GM12878 (cell line): Measurements from ENCODE around the gene TMSB4X. TPM values are rescaled to one million over a fixed set of nuclear protein-coding genes. Genes with fewer than 3 reads are reported as not detected.
A peak's percentile ranks its signal among the peaks of the same experiment; 100 is the strongest.

Experiments
- BACH1 ChIP-seq: fragments of 450-650 bp; IDR thresholded peaks from 2 replicates; pipeline ENCODE4 v1.6.1; 2017; ENCODE audit warnings: mild to moderate bottlenecking, borderline replicate concordance
- BHLHE40 ChIP-seq, 2 experiments: fragments of 450-650 bp in 1 of 2; IDR thresholded peaks; 2 replicates each; pipeline ENCODE4 v1.6.1; 2011 to 2017; ENCODE audit warnings: low read depth in 2 of 2, borderline replicate concordance in 1 of 2, improper control_type of control experiment in 1 of 2, low read length in 1 of 2, mild to moderate bottlenecking in 1 of 2
- CHD2 ChIP-seq: IDR thresholded peaks from 2 replicates; pipeline ENCODE4 v1.6.1; 2011; ENCODE audit warnings: low read depth, low read length, improper control_type of control experiment, borderline replicate concordance
- EED ChIP-seq: sonication (generic); IDR thresholded peaks from 2 replicates; pipeline ENCODE4 v1.6.1; 2016; ENCODE audit warnings: antibody characterized with exemption, low read depth
- ETV6 ChIP-seq, 2 experiments: fragments of 450-650 bp in 1 of 2; IDR thresholded peaks in 1 of 2; conservative IDR thresholded peaks in 1 of 2; 2 replicates each; pipeline ENCODE4 v1.6.1; 2014; ENCODE audit warnings: antibody characterized with exemption in 1 of 2, borderline replicate concordance in 1 of 2, low read depth in 1 of 2, mild to moderate bottlenecking in 1 of 2, moderate library complexity in 1 of 2
- MEF2B ChIP-seq: fragments of 450-650 bp; IDR thresholded peaks from 2 replicates; pipeline ENCODE4 v1.6.1; 2018; ENCODE audit warnings: mild to moderate bottlenecking, moderate library complexity; ENCODE audit not compliant: partially characterized antibody, poor library complexity, severe bottlenecking
- PKNOX1 ChIP-seq: fragments of 450-650 bp; IDR thresholded peaks from 2 replicates; pipeline ENCODE4 v1.6.1; 2016; ENCODE audit warnings: mild to moderate bottlenecking
- POU2F2 ChIP-seq: IDR thresholded peaks from 3 replicates; pipeline ENCODE4 v1.6.1; 2011; ENCODE audit warnings: low read depth, mild to moderate bottlenecking, low read length, borderline replicate concordance
- SIN3A ChIP-seq: IDR thresholded peaks from 2 replicates; pipeline ENCODE4 v1.6.1; 2012; ENCODE audit warnings: low read depth, low read length, improper control_type of control experiment
- WRNIP1 ChIP-seq: IDR thresholded peaks from 2 replicates; pipeline ENCODE4 v1.6.1; 2011; ENCODE audit warnings: low read depth, low read length, improper control_type of control experiment, borderline replicate concordance
- YBX1 ChIP-seq: fragments of 450-650 bp; IDR thresholded peaks from 2 replicates; pipeline ENCODE4 v1.6.1; 2016; ENCODE audit warnings: antibody characterized with exemption
- polyA plus RNA-seq, 11 experiments: library from polyadenylated mRNA; depleted of rRNA in 4 of 11; unstranded in 6 of 11; stranded (reverse) in 5 of 11; fragments of >200 nt; fragmentation: Nextera tagmentation in 4 of 11; fragmentation: Illumina TruSeq in 1 of 11; extraction: Ambion mirVana in 4 of 11; extraction: Trizol in 1 of 11; gene quantifications; 1 replicate in 1 of 11; 2 replicates in 10 of 11; pipeline versions ENCODE4 v1.2.1 to v1.2.3, GENCODE V29; 2011 to 2016; ENCODE audit warnings: inconsistent platforms in 2 of 11, missing spikeins in 2 of 11, low read depth in 1 of 11
- total RNA-seq, 4 experiments: library from RNA; depleted of rRNA in 3 of 4; stranded (reverse); fragments of >200 nt in 3 of 4; fragmentation: Illumina TruSeq in 1 of 4; extraction: Trizol in 1 of 4; gene quantifications; 2 replicates each; pipeline versions ENCODE4 v1.2.1 to v1.2.3, GENCODE V29; 2013 to 2021

The TMSB4X gene
- total and polyA plus RNA-seq, 10 of the 15 experiments (the other 5 are each of a cell fraction or from before 2014, with no cell fraction given), result 13,924 to 37,234 (median 23,705) TPM

- peak; percentile 77 for TF ChIP-seq PKNOX1
- TF ChIP-seq SIN3A, result no peak
- TF ChIP-seq WRNIP1, result no peak
- TF ChIP-seq POU2F2, result peak; percentile 30; the same call in 2 of the 3 replicates
- peak; percentile 87 for TF ChIP-seq EED
- no peak for TF ChIP-seq MEF2B
- no peak for TF ChIP-seq YBX1
- peak; percentile 43 to 59; a peak in 3 of 4 replicates for TF ChIP-seq BHLHE40 (IDR thresholded peaks at IDR 0.05; ENCODE audit: borderline replicate concordance in 1 of 2, low read depth in 2 of 2, low read length in 1 of 2)
- peak in 1 of 2 experiments; percentile 37; a peak in 1 of 4 replicates for TF ChIP-seq ETV6 (conservative IDR thresholded peaks at IDR 0.05 in 1 of 2, IDR thresholded peaks at IDR 0.05 in 1 of 2; ENCODE audit: borderline replicate concordance in 1 of 2, low read depth in 1 of 2)
- TF ChIP-seq CHD2, result peak; percentile 76
- TF ChIP-seq BACH1, result no peak
These were observed 9.9 kb downstream of the TMSB4X start (continued) for GRCh38 chrX:12984603-12985319.
